ENCODE results near the gene HEBP1.
"Not testable (repeated sequence)": the region's sequence is repeated elsewhere in the genome, so short reads cannot be mapped to it uniquely, and the experiment has no call there.

Gene HEBP1, protein sequence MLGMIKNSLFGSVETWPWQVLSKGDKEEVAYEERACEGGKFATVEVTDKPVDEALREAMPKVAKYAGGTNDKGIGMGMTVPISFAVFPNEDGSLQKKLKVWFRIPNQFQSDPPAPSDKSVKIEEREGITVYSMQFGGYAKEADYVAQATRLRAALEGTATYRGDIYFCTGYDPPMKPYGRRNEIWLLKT

DNA sequence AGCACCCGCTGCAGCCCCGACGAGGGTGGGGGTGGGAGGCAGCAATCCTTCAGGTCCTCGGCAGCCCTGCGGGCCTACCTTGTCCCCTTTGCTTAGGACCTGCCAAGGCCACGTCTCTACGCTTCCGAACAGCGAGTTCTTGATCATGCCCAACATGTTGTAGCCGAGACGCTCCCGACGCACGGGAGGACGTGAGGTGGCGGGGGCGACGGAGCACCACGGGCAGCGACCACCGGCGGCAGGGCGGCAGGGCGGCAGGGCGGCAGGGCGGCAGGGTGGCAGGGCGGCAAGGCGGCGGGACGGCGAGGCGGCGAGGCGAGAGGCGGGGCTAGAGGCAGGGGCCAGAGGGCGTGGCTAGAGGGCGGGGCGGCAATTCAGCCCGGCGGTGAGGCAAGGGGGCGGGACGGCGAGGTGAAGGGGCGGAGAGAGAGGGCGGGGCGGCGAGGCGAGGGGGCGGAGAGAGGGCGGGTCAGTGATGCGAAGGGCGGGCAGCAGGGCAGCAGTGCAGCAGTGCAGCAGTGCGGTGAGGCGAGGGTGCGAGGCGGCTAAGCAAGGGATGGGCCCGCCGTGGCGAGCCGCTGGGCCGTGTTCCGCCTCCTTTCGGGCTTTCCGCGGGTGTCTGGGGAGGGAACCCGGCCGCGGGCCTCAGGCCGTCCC, at the start of gene HEBP1:
HEBP1 (minus strand) TSS at position 307 of the 657 bp plus-strand sequence; CDS start at position 156, 151 bp downstream.
- ATAC-seq, result peak; percentile 87 to 90

DNA sequence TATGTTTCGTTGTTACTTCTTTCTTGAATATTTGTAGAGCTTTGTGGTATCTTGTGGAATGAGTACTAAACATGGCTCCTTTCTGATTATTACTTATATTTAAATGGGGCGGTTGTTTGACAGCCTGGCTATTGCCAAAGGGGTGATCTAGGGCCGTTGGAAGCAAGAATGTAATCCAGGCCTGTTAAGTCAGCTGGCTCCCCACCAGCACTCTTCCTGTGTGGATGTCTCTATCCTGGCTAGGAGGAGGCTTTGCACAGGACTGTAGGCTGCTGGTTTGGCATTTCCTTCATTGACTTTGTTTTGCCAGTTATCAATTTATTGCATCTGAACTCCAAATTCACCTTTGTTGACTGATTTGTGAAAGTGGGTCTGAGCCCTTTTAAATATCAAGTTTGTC, 49.8 kb upstream of the HEBP1 start:
- no peak for ATAC-seq

DNA sequence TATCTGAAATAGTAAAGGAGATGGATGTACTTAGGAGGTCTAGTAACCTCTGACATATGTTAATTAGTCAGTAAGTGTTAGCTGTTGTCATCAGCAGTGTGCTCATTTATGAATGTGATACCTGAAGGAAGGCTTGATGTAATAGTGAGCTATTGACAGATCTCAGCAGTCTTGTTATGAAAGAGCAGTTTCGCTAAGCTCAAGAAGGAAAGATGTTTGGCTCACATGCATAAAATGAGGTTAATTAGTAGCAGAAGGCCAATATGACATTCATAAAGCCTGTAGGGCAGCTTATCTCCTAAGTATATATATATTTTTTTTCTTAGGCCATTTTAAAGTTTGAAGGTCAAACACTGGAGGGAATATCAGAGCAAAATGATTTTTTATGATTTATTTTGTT, 46.9 kb upstream of the HEBP1 start:
- peak; percentile 52 to 82 for ATAC-seq

DNA sequence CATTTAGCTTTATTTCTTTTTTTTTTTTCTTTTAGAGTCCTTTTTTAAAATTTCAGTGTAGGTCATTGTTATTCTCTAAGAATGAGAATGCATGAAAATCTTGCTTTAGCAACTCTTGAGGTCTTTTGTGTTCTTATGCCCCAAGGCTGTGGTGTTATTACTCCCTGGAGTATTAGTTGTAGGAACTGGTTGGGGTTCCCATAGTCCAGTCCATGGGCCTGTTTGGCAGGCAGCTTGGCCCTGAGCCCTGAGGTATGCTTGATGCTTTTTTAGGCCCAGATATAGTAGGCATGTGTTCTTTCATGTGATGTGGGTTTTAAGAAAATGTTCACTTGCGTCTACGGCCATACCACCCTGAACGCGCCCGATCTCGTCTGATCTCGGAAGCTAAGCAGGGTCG, 45.8 kb upstream of the HEBP1 start:
- ATAC-seq, result no peak

DNA sequence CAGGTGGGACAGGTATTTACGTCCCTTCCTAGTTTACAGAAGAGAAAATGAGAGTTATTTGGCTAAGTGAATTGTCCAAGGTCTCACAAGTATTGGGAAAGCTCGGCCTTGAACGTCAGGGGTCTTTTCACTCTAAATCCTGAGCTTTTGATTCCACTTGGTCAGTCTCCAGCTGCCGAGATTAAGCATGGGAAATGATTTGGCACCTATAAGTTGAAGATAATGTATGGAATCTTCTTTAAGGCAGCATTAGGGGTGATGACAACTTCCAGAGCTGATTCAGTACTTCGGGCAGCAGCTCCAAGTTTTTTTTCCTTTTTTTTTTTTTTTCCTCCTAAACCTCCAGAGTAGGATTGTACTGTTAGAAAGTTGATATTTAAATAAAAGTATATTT, 44.8 kb upstream of the HEBP1 start:
- no peak for ATAC-seq

DNA sequence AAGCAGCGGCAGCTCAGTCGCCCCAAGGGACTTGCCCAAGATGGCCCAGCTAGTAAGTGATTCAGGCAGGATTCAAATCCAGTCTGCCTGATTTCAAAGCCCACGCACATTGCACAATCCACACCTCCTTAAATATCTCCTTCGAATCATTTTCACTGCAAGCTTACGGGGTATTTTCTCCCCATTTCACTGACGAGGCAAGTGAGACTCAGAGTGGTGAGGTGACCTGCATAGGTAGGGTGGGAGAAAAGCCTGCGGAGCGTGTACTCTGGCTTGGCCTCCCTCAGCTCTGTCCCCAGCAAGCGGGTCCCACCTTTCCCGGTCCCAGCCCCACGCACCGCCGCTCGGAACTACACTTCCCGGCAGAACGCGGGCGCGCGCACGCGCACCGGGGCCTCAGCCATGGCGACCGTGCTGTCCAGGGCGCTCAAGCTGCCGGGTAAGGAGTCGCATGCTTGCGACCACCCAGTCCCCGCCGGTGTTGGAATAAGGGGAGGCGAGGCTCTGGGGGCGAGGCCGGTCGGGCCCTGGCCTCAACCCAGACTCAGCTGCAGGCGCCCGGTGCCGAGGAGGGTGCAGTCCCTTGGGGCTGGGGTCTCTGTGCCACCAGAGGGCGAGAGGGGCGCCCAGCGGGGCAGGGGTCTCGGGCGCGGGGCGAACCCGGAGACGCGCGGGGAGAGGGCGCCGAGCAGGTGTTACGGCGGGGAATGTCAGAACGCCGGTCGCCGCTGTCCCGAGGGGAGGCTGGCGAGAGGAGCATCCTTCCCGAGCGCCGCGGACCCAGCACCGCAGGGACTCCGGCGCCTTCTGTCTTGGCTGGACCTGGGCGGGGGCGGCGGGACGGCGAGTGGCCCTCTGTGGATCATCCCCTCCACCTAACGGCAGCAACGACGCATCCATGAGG, 44.2 kb upstream of the HEBP1 start, which contains the start of gene FAM234B:
FAM234B (plus strand) TSS at position 380 of the 904 bp plus-strand sequence; CDS start at position 403, 23 bp downstream.
- ATAC-seq, result peak; percentile 88 to 90

DNA sequence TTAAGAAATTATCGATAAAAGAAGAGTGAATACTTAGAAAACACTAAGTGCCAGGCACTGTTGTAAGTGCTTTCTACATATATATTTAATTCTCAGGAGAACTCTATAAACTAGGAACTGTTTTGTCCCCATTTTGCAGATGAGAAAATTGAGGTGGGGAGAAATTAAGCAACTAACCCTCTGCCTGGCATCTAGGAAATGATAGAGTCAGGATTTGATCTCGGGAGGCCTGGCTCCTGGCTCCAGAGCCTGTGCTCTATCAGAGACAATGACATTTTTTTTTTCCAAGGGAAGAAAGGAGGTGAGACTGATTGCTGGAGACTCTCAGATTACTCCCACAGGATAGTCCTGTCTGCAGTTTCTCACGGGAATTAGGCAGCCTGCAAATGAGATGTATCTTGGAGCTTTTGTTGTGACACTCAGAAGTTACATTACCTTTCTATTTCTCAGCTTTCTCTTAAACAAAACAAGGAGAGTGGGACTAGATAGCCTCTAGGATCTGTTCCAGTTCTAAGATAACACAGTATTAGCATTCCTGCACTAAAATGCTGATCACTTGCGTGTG, 42.7 kb upstream of the HEBP1 start:
- no peak for ATAC-seq

DNA sequence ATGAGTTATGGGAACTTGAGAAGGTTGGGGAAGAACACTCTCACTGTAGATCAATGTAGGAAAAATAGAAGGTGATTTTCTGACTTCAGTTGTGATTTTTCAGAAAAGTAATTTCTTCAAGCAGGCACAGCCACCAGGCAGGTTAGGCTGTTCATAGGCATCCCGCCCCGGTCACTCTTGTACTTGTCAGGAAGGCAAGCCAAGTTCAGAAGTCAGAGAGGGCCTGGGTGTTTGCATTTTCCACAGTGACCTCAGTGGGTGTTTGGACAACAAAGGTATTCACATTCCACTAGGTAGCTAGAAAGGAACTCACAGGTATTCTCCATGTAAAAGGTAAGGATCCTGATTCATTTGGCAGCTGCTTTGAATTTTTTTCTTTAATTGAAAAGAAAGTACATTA, 41.2 kb upstream of the HEBP1 start:
- ATAC-seq, result no peak

DNA sequence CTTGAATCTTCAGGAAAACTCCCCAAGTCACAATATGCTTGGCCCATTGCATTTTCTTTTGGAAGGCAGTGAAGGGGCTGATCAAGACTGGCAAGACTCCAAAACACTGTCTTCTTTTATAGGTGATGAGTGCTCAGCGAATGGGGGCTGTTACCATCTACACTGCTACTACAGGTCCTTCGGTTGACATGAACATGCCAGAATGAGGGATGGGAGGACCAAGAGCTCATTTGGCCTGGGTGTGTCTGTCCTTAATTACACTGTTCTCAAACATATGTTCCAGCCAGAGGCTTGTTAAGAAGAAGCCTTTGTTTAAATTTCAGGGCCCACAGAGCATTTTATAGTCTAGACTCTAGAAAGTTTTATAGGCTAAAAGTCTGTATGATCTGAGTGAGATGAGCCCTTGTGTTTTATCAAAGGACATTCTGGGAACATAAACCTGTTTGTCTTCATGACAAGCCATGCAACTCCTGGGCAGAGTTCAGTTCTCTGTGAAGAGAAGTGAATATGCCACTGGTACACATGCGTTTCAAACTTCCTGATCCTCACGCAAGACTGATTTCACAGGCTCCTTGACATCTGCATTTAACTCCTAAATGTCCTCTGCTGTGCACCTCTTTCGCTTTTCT, 39.4 kb upstream of the HEBP1 start:
- no peak for ATAC-seq

DNA sequence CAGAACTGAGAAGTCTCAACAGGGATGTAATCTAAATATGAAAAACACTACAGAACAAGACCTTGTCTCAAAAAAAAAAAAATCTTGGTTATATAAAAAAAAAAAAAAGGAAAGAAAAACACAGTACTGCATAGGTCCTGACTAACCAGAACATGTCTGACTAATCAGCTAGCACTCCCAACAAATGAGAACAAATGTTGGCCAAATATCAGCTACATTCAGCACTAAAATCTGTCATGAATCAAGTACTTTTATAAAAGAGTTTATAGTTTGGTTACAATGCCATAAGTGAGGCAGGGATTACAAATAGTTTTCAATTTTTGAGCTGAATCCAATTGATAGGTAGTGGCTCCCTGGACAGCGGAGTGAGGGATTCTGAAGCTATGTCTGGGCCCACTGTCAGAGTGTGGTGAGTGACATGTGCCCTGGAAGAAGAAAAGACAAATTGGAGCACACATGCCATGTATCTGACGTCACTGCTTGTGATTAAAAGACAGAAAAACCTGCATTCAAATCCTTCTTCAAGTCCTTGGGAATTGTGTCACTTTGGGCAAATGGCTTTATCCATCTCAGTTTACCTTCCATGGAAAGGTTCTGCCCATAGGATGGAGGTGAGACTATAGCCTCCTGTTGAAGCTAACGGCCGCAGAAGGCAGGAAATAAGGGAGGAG, 38.6 kb upstream of the HEBP1 start:
- no peak for ATAC-seq

DNA sequence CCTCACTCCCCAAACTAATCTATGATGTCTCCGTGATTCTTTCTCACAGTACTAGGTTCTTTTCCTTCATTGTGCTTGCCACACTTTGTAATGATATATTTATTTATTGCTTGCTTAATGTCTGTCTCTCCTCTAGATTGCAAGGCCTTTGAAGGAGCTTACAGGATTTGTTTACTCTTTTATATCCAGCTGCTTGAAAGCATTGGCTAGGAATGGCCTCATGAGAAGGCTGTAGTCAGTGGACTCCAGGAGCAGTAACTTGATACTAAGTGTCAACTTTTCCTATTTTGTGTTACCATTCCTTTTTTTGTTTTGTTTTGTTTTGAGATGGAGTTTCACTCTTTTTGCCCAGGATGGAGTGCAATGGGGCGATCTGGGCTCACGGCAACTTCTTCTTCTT, 36.8 kb upstream of the HEBP1 start:
- no peak for ATAC-seq

DNA sequence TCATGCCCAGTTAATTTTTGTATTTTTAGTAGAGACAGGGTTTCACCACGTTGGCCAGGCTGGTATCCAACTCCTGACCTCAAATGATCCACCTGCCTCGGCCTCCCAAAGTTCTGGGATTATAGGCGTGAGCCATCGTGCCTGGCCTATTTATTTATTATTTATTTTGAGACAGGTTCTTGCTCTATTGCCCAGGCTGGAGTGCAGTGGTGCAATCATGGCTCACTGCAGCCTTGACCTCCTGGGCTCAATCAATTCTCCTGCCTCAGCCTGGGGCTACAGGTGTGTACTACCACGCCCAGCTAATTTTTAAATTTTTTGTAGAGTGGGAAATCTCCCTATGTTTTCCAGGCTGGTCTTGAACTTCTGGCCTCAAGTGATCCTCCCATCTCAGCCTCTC, 35.3 kb upstream of the HEBP1 start:
- not testable (repeated sequence) for ATAC-seq

DNA sequence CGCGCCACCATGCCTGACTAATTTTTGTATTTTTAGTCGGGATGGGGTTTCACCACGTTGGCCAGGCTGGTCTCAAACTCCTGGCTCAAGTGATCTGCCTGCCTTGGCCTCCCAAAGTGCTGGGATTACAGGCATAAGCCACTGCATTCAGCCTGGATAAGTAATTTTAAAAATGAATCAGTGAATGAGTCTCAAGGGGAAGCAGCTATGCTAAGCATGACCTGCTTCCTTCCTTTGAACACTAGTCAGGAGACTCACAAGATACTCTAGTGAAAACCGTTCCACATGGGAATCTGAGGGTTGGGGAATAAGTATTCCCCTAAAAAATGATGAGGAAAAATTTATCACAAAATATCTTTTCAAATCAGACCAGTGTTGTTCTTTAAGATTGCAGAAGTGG, 33.4 kb upstream of the HEBP1 start:
- no peak for ATAC-seq

DNA sequence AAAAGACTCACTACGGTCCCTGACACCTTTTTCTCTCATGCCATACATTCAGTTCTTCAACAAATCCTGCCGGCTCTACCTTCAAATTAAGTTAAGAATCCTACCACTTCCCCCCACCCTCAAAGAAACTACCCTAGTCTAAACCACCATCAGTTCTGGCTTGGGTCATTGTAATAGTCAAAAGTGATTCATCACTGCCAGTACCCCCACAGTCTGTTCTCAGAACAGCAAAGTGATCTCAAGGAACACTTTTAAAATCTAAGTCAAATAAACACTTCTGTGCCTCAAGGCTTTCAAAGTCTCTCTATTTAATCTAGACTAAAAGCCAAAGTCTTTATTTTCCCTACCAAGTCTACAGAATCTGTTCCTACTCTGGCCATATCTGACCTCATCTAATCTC, 32.1 kb upstream of the HEBP1 start:
- ATAC-seq, result no peak

DNA sequence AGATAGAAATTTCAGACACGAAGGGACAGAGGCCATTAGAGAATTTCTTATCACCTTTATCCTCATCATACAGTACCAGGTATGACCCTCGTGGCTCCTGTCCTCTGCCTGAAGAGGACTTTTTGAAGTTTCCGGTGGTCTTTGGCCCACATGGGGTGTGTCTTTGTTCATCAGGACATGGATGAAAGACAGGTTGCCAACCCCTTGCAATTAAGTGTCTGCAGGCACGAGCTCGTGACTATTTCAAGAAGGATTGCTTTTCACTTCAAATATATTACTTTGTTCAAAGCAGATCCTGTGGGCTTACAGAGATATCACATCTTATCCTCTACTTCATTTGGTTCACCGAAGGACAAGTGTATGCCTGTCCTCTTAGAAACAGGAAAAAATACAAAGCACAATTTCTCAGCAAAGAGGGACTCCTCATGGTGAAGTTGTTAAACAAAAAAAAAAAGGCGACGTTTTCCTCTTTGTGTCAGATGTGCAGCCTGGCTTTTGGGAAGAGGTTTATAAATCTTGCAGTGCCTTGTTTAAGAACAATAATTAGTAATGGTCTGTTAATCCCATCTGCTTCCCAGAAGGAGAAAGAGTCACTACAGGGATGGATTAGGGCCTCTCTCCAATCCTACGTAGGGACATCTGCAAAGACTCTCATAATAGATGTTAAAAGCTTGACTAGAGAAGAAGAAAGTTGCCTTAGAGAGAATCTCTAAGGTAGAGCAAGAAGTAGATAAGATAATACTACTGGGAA, 30.7 kb upstream of the HEBP1 start:
- no peak for ATAC-seq

DNA sequence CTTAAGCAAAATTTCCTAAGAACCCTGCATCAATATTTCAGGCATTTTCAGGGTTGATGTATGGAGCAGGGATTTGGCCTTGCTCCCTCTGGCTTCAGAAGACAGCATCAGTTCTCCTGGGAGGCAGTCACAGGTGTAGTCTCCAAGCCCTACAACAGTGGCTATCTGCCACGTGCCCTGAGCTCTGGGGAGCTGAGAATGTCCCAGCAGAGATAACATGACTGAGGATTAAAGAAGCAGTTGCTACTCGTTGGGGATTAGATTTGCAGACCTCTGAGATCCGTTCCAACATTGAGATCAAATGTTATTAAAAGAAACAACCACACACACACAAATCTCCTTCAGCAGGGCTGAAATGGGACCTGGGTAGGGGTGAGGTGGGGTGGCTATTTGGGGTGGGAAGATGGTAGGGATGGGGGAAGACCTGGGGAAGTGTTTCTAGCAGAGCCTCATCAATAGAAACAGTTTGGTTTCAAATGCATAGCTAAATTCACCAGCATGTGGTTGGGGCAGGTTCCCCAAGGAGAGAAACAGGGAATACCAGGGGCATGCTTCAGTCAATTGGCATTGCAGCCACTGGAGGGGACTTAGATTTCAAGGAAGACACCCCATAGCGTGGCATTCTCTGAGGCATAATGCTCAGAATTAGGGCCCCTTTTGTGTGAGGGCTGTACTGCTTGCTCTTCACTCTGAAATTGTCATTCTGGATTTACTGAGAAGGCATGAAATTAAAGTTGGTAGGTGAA, 28.9 kb upstream of the HEBP1 start:
- ATAC-seq, result no peak

DNA sequence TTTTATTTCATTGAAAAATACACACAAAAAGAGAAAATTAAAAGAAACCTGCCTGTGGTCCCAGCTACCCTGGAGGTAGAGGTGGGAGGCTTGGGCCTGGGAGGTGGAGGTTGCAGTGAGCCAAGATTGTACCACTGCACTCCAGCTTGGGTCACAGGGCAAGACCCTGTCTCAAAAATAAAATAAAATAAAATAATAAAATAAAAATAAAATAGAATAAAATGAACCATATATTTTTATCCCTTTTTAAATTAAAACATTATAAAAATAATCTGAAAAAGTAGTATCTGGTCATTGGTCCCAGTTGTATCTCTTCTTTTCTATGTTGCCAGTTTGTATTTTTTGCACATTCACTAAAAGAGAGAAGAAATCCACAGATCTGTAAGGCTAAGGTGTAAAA, 27.4 kb upstream of the HEBP1 start:
- no peak for ATAC-seq

DNA sequence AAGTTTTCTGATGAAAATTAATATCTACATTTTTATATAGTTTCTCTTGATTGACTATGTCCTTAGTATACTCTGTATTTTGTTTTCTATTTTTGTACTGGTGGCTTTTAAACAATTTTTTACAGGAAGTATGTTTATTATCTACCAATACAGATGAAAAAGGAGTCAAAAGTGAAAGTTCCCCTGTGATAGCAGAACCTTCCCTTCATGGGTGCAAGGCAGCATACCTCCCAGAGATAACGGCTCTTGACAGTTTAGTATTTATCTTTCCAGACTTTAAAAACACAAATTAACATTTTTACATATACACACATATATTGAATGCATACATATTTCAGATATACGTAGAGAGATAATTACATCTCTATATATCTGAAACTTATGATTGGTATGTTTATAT, 27.0 kb upstream of the HEBP1 start:
- ATAC-seq, result no peak

DNA sequence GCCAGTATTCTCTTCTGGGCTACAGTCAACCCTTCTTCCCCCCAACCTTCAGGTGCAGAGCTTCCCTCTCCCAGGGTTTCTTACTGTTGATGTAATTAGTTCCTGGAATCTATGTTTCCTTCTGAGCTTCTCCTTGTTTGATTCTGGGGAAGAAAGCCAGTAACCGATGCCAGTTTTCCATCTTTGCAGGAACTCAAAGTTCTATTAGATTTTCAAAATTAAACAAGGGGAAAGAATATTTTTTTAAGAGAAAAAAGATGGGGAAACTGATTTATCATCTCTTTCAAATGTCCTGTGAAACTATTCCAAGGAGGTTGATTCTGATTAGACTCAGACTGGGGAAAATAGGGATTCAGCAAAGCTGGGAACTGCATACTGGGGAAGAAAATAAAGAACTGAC, 26.2 kb upstream of the HEBP1 start:
- no peak for ATAC-seq

DNA sequence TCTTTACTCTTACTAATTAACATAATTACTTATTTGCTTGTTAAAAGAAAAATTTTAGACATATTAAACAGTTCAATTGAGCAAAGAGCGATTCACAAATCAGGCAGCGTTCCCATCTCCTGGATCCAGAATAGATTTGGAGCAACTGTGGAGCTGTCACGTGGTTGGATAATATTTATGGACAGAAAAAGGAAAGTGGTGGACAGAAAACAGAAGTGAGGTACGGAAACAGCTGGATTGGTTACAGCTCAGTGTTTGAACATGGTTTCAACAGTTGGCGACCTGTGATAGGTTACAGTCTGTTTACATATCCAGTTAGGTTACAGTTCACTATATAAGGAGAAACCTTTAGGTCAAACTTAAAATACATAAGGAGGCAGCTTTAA, 24.5 kb upstream of the HEBP1 start:
- ATAC-seq, result no peak
